ENCODE data around the gene FXYD5. TPM values are rescaled to one million over a fixed set of nuclear protein-coding genes. Genes with fewer than 3 reads are reported as not detected.

Gene FXYD5
- total RNA-seq, 1 experiment from 2014 or later: 42.6 TPM

DNA sequence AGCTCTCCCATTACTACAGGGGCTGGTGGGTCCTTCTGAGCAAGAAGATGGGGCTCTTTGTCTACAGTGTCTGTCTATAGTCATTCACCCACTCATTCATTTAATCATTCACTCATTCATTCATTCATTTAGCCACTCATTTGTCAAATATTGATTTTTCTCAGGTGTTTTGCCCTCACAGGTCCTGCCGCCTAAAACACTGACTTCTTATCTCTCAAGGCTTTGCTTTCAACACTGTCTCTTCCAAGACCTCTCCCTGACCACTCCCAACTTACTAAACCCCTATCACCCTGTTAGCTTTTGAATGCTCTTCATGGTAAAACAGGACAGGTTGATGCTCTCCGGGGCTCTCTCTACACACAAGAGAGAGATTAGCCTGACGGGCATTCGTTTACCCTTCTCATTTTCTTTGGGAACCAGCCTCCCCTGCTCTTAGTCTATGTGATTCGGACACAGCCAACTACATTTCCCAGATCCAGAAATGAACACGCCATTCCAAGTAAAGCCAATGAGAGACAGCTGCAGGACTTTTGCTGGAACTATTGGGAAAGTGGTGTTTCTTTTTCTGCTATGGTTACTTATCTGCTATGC is 51.3 kb downstream of the FXYD5 start:
- no peaks in the 10 kb centered on the region for H3K9me3 ChIP-seq (replicated peaks)
- H3K27ac ChIP-seq: no peak overlapping the region
- no peak for DNase-seq (ENCODE audit: low read depth in 1 of 2, low spot score in 2 of 2)
- no peaks in the 10 kb centered on the region for H3K36me3 ChIP-seq
- H3K27me3 ChIP-seq (replicated peaks): no peaks in the 10 kb centered on the region
- H3K4me1 ChIP-seq (replicated peaks): no peaks in the 10 kb centered on the region
- H3K4me3 ChIP-seq: no peak overlapping the region

DNA sequence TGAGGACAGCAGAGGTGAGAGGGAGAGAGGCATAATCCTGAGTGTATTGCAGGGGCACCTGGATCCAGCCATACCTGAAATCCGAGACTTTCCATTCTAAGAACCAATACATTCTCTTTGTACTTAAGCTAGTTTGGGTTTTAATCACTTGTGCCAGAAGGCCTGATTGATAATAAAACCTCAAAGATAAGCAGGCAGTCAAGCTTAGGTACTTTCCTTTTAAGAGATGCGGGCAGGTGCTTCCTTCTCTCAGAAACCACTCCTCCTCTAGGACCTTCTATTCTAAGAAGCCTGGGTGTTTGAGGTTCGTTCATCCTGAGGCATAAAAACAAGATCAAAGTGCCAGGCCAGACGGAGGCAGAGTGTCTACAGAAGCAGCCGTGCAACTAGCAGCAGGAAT is 51.8 kb downstream of the FXYD5 start:
- Histone ChIP-seq H3K27me3 (replicated peaks) (no peaks in the 10 kb centered on the region), H3K36me3 (no peaks in the 10 kb centered on the region), H3K4me1 (replicated peaks) (no peaks in the 10 kb centered on the region), H3K27ac (no peak overlapping the region), H3K9me3 (replicated peaks) (no peaks in the 10 kb centered on the region), H3K4me3 (no peak overlapping the region)
- DNase-seq (ENCODE audit: low read depth in 1 of 2, low spot score in 2 of 2): no peak

DNA sequence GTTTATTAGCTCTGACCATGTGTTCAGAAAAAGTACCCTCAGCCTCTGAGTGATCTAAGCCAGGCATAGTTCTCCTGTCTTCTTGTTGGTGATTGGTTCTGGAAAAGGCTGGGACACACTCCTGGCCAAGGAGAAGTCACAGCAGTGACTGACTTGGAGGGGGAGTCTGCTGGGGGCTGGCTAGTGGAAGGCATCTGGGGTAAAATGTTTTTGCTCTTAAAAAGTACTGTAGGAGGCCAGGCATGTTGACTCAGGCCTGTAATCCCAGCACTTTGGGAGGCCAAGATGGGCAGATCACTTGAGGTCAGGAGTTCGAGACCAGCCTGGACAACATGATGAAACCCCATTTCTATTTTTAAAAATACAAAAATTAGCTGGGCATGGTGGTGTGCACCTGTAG is 52.3 kb downstream of the FXYD5 start:
- DNase-seq (ENCODE audit: low read depth in 1 of 2, low spot score in 2 of 2): no peak
- no peaks in the 10 kb centered on the region for H3K4me1 ChIP-seq (replicated peaks)
- H3K9me3 ChIP-seq (replicated peaks): no peaks in the 10 kb centered on the region
- no peak overlapping the region for H3K4me3 ChIP-seq
- H3K27ac ChIP-seq: no peak overlapping the region
- no peaks in the 10 kb centered on the region for H3K36me3 ChIP-seq
- no peaks in the 10 kb centered on the region for H3K27me3 ChIP-seq (replicated peaks)

GRCh38 chr19:35207391-35207871 is 52.9 kb downstream of the FXYD5 start:
- Histone ChIP-seq H3K4me1 (replicated peaks) (no peaks in the 10 kb centered on the region), H3K27me3 (replicated peaks) (no peaks in the 10 kb centered on the region), H3K36me3 (no peaks in the 10 kb centered on the region), H3K4me3 (no peak overlapping the region), H3K27ac (no peak overlapping the region), H3K9me3 (replicated peaks) (no peaks in the 10 kb centered on the region)
- no peak for DNase-seq (ENCODE audit: low read depth in 1 of 2, low spot score in 2 of 2)

DNA sequence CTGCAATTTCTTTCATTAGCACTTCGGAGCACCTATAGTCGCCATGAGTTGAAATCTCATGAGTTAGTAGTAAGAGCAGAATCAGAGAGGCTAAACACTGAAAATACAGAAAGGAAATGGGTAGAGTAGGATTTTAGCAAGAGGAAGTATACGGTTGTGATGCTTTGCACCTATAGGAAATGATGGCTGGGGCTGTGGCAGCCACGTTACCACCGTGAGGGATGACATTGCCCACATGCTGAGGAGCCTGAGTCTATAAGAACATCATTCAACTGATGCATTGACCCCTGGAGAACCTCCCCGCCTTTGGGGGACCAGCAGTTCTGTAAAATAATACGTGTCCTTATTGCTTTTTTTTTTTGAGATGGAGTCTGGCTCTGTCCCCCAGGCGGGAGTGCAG is 53.6 kb downstream of the FXYD5 start:
- Histone ChIP-seq H3K27ac (no peak overlapping the region), H3K9me3 (replicated peaks) (no peaks in the 10 kb centered on the region), H3K4me1 (replicated peaks) (no peaks in the 10 kb centered on the region), H3K36me3 (no peaks in the 10 kb centered on the region), H3K27me3 (replicated peaks) (no peaks in the 10 kb centered on the region), H3K4me3 (no peak overlapping the region)
- DNase-seq (ENCODE audit: low read depth in 1 of 2, low spot score in 2 of 2): no peak

DNA sequence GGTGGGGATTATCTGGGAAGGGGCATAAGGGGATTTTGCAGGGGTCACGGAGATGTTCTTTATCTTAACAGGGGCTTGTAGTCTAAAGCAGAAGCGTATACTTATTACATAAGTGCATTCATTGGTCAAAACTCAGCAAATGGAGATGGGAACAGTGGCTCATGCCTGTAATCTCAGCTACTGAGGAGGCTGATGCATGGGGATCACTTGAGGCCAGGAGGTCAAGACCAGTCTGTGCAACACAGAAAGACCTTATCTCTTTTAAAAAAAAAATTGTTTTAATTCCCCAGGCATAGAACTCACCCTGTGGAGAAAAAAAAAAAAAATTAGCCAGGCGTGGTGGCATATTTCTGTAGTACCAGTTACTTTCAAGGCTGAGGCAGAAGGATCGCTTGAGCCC is 55.1 kb downstream of the FXYD5 start:
- no peaks in the 10 kb centered on the region for H3K36me3 ChIP-seq

DNA sequence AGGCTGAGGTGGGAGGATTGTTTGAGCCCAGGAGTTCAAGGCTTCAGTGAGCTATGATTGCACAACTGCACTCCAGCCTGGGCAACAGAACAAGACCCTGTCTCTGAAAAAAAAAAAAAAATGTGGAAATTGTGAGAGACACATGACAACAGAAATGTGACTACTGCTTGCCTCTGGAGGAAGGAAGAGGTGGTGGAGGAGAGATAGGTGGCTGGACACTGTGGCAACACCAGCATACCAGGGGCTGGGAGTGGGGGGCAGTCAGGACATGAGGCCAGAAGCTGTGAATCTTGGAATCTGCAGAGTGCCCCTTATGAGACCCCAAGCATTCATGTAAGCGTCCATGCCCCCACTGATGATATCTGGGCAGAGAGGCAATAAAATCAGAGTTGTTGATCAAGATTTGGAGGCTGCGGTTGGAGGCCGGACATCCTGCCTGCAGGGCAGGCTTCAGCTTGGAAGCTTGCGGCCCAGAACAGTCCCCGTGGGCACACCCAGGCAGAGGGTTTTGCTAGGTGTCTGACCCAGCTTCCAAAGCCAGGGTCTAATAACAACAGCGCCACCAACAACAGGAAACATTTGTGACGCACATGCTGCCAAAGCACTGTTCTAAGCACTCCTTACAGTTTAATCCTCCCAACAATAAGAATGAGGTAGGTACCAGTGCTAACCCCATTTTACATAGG is 57.2 kb downstream of the FXYD5 start:
- no peaks in the 10 kb centered on the region for H3K4me1 ChIP-seq (replicated peaks)
- H3K27me3 ChIP-seq (replicated peaks): peaks cover 3% of the 10 kb centered on the region; the same call in 1 of the 2 replicates
- no peaks in the 10 kb centered on the region for H3K9me3 ChIP-seq (replicated peaks)
- no peak for DNase-seq (ENCODE audit: low read depth in 1 of 2, low spot score in 2 of 2)
- H3K4me3 ChIP-seq: no peak overlapping the region
- H3K27ac ChIP-seq: no peak overlapping the region
- H3K36me3 ChIP-seq: no peaks in the 10 kb centered on the region

More for the DNA sequence above, 55.1 kb downstream of the FXYD5 start:
- Histone ChIP-seq H3K27me3 (replicated peaks) (peaks cover 3% of the 10 kb centered on the region; the same call in 1 of the 2 replicates), H3K4me1 (replicated peaks) (no peaks in the 10 kb centered on the region), H3K9me3 (replicated peaks) (no peaks in the 10 kb centered on the region), H3K4me3 (no peak overlapping the region), H3K27ac (no peak overlapping the region)
- no peak for DNase-seq (ENCODE audit: low read depth in 1 of 2, low spot score in 2 of 2)

GRCh38 chr19:35212241-35212640 is 57.7 kb downstream of the FXYD5 start:
- no peak for DNase-seq (ENCODE audit: low read depth in 1 of 2, low spot score in 2 of 2)
- Histone ChIP-seq H3K27me3 (replicated peaks) (peaks cover 3% of the 10 kb centered on the region; the same call in 1 of the 2 replicates), H3K27ac (no peak overlapping the region), H3K4me3 (no peak overlapping the region), H3K36me3 (no peaks in the 10 kb centered on the region), H3K4me1 (replicated peaks) (no peaks in the 10 kb centered on the region), H3K9me3 (replicated peaks) (no peaks in the 10 kb centered on the region)

- Histone ChIP-seq H3K27me3 (replicated peaks) (peaks cover 3% of the 10 kb centered on the region; the same call in 1 of the 2 replicates), H3K4me3 (no peak overlapping the region), H3K4me1 (replicated peaks) (no peaks in the 10 kb centered on the region), H3K27ac (no peak overlapping the region), H3K36me3 (no peaks in the 10 kb centered on the region), H3K9me3 (replicated peaks) (no peaks in the 10 kb centered on the region)
- DNase-seq (ENCODE audit: low read depth in 1 of 2, low spot score in 2 of 2): no peak
Observed at GRCh38 chr19:35213663-35214632, 59.4 kb downstream of the FXYD5 start.

GRCh38 chr19:35214766-35215422 is 60.4 kb downstream of the FXYD5 start:
- no peaks in the 10 kb centered on the region for H3K4me1 ChIP-seq (replicated peaks)
- H3K4me3 ChIP-seq: no peak overlapping the region
- H3K27ac ChIP-seq: no peak overlapping the region
- no peak for DNase-seq (ENCODE audit: low read depth in 1 of 2, low spot score in 2 of 2)
- peaks cover 3% of the 10 kb centered on the region; the same call in 1 of the 2 replicates for H3K27me3 ChIP-seq (replicated peaks)
- H3K9me3 ChIP-seq (replicated peaks): no peaks in the 10 kb centered on the region
- H3K36me3 ChIP-seq: no peaks in the 10 kb centered on the region

- H3K36me3 ChIP-seq: no peaks in the 10 kb centered on the region
- no peak for DNase-seq (ENCODE audit: low read depth in 1 of 2, low spot score in 2 of 2)
- H3K4me1 ChIP-seq (replicated peaks): no peaks in the 10 kb centered on the region
- peaks cover 3% of the 10 kb centered on the region; the same call in 1 of the 2 replicates for H3K27me3 ChIP-seq (replicated peaks)
- H3K9me3 ChIP-seq (replicated peaks): no peaks in the 10 kb centered on the region
- H3K4me3 ChIP-seq: no peak overlapping the region
- H3K27ac ChIP-seq: no peak overlapping the region
Observed at GRCh38 chr19:35216016-35216832, 61.7 kb downstream of the FXYD5 start.

DNA sequence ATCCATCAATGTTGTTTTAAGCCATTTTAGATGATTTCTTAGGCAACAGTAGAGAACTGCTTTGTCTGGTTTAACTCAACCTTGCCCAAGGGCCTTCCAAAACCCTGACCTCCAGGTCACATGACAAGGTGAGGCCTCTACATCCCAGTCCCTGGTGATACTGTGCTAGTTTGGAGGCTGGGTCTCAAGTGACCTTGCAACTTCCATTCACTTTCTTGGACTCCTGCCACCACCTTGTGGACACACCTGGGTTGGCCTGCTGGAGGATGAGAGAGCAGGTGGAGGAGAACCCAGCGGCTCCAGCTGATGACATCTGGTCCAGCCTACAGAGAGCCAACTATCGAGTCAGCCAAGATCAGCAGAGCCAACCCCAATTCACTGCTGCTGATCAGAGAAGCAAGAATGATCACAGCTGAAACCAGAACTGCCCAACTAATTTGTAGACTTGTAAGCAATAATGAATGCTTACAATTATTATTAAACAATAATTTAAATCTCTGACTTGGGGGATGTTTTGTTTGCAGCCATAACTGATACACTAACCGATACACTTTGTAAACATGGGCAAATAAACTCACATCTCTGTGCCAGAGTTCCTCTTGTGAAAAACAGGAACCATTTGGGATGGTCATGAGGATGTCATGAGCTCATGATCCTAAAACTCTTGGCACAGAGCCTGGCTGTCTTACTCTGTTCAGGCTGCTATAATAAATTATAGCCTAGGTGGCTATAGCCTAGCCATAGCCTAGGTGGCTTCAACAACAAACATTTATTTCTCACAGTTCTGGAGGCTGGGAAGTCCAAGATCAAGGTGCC is 62.5 kb downstream of the FXYD5 start:
- H3K27ac ChIP-seq: no peak overlapping the region
- no peaks in the 10 kb centered on the region for H3K9me3 ChIP-seq (replicated peaks)
- no peak overlapping the region for H3K4me3 ChIP-seq
- peaks cover 3% of the 10 kb centered on the region; the same call in 1 of the 2 replicates for H3K27me3 ChIP-seq (replicated peaks)
- H3K4me1 ChIP-seq (replicated peaks): no peaks in the 10 kb centered on the region
- no peaks in the 10 kb centered on the region for H3K36me3 ChIP-seq
- DNase-seq (ENCODE audit: low read depth in 1 of 2, low spot score in 2 of 2): no peak

Data from SJSA1 (cell line).